GM19023 (cell line): Measurements from ENCODE around the gene WNT5B.
"Not testable (repeated sequence)": the region's sequence is repeated elsewhere in the genome, so short reads cannot be mapped to it uniquely, and the experiment has no call there.

Experiments
- ATAC-seq: cut with Tn5 transposase; IDR thresholded peaks from one replicate; pipeline ENCODE4 v1.9.1; 2021; ENCODE audit warnings: mild to moderate bottlenecking, moderate library complexity; ENCODE audit not compliant: unreplicated experiment

WNT5B gene

DNA sequence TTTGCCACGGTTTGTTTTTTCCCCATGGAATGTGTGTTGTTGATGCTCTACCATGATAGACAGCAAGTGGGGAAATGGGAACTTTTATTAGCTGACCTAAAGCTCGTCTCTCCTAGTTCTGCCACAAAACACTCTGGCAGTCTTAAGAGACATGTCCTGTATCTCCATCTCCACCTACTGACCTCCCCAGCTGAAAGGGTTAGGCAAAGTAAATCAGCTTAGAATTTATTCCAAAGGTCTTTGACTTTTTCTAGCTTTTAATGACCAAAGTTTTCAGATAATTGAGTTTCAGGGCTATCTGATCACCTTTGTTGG is 52.4 kb downstream of the WNT5B start:
- no peak for ATAC-seq

DNA sequence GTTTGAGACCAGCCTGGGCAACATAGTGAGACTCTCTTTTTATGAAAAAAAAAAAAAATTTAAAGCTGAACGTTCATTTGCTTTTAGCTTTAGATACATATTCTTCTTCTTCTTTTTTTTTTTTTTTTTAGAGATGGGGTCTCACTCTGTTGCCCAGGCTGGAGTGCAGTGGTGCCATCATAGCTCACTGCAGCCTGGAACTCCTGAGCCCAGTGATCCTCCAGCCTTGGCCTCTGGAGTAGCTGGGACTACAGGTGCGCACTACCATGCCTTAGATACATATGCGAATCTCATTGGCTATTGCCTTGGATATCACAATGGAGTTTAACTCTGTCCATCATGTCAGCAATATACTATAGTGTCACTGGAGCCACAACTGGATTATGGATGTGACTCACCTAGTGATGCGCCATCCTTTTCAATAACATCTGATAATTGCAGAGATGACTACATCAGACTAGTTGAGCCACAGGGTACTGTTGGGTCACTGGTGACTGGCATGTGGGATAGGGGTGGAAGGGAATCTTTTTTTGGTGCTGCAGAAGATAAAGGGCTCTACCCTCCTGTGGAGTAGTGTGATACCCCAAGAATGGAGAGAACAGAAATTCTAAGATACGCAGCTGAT is 59.2 kb downstream of the WNT5B start:
- ATAC-seq = no peak

DNA sequence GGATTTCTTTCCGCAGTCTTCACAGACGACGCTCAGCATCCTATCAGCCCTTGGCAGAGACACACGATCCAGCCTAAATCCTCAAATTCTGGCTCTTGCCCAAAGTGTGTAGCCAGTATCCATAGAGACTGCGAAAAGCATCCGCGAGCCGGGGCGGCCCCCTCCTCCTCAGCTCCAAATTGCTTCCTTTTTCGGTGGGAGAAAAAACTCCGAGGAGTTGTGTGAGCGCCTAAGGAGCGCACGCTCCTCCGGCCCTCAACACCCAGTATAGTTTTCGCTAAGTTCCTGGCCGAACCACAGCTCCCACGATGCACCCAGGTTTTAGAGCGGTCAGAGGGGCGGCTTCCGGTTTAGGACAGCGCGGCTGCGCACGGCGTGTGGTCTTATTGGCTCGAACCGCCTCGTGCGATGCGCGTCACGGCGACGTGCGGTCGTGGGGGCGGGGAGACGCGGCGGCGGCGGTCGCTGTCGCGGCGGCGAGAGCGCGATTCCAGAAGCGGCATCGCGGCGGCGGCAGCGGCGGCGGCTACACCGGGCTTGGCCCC is 61.6 kb downstream of the WNT5B start, which contains the start of gene ADIPOR2:
ADIPOR2 (plus strand) TSS at position 493 of the 545 bp plus-strand sequence. CDS start 63,274 bp downstream, outside the sequence.
- peak; percentile 95 for ATAC-seq

DNA sequence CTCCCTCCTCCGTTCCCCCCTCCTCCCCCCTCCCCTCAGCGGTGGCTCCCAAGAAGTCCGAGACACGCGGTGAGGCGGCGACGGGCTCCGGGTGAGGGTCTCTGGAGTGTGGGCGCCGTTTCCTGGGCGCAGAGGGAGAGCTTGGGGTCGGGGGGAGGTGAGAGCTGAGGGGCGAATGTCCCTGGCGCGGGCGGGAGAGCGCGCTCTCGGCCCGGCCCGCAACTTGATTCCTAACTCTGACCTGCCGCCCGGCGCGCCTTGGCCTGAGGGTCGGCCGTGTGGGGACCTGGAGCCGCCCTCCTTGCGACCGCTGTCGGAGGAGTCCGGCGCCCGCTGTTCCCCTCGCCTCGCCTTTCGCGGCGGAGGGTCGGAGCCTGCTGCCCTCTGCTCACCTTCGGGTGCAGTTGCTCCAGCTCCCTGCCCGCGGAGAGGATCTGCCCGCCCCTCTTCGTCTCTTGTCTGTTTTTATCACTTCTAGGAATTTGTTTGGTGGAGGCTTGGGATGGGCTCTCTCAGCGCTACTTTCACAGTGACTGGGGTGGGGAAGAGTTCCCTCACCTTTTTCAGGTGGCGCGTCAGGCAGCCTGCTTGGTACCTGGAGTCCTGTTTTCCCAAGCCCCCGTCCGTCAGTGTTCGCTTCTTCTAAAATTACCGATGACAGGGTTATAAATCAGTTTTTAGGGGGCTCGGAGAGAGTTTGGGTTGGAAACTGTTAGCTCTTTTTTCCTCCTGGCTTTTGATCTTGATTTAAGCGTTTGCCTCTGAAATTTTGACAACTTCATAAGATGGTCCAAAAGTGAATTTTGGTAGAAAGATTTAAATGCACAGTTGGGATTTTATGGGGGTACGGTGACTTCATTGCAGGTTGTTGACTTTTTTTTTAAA is 62.3 kb downstream of the WNT5B start:
- peak; percentile 47 for ATAC-seq

DNA sequence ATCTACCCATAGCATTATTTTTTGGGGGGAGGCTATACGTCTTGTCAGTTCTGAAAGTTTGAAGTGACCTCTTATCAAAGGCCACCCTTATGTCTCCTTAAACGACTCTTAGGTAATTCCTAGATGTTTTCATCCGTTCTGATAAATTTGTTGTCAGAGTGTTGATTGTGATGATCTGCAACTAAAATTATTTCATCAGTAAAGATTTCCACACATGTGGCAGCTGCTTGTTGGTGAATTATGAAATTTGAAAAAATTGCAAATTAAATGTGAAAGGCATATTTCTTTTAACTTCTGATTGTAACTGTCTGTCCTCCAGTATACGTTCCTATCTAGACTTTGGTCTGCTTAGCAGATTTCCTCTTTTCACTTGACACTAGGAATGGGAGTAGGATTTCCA is 63.2 kb downstream of the WNT5B start:
- no peak for ATAC-seq

DNA sequence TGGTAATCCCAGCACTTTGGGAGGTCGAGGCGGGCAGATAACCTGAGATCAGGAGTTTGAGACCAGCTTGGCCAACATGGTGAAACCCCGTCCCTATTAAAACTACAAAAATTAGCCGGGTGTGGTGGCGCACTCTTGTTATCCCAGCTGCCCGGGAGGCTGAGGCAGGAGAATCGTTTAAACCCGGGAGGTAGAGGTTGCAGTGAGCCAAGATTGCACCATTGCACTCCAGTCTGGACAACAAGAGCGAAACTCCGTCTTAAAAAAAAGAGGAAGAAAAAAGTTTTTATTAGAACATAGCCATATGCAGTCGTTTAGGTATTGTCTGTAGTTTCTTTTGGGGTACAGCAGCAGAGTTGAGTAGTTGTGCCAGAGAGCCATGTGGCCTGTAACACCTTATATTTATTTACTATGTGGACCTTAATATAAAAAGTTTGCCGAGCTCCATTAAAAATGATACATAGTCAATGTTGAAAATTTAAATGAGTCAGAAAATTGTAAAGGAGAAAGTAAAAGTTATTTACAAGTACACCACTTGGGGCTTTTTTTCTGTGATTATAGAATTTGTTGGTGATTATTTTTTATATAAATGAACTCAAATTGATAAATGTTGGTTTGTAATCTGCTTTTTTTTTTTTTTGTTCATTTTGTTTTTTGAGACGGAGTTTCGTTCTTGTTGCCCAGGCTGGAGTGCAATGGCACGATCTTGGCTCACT is 64.0 kb downstream of the WNT5B start:
- ATAC-seq = no peak

DNA sequence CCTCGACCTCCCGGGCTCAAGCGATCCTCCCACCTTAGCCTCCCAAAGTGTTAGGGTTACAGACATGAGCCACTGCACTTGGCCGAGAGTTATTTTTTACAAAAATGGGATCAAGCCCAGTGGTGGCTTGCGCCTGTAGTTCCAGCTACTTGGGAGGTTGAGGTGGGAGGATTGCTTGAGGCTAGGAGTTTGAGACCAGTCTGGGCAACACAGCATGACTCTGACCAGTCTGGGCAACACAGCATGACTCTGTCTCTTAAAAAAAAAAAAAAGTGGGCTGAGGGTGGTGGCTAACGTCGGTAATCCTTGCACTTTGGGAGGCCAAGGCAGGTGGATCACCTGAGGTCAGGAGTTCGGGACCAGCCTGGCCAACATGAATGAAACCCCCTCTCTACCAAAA is 66.1 kb downstream of the WNT5B start:
- not testable (repeated sequence) for ATAC-seq

DNA sequence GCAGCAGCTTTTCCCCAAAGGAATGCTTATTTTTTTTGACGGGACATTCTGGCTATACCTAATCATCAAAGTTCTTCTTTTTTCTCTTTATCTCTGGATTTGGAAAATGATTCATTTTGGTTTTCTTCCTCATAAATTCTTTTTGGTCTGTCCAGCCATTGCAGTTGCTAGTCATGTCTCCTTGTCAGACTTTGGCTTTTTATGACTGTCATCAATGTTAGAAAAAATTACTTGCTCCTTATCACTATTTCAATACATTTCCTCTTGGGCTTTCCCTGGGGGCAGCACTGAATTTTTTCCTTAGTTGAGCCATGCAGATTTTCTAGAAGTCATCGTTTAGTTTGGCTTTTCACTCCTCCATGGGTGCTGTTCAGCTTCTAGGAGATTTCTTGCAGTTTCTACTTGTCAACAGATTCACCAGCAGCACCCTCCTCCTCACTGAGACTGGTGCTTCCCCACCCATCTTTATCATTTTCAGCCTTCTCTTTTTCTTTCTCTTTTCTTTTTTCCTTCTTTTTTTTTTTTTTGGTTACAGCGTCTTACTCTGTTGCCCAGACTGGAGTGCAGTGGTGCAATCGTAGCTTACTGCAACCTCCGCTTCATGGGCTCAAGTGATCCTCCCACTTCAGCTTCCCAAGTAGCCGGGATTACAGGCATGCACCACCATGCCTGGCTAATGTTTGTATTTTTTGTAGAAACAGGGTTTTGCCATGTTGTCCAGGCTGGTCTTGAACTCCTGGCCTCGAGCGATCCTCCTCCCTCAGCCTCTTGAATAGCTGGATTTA is 67.0 kb downstream of the WNT5B start:
- no peak for ATAC-seq

DNA sequence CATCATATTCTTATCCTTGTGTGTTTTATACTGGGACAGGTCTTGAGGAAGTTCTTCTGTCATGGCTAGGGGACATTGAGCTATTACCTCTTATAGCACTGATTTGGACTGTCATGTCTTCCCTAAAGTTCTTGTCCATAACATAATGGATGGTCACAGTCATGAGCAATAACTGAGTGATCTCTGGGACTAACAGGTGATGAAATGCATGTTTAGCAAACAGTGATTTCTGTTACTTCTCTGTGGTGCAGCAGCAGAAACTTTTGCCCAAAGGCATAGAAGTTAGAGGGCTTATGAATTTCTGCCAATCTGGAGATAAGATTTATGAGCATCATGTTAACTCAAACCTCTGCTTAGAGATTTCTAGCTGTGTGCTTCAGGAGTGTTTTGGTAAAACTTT is 67.8 kb downstream of the WNT5B start:
- ATAC-seq = no peak
